IMR-90 (cell line): ENCODE measurements around the gene PP2D1. TPM values are rescaled to one million over a fixed set of nuclear protein-coding genes. Genes with fewer than 3 reads are reported as not detected.

Source experiments
- ATAC-seq: fragments of 200-7000 bp; cut with Tn5 transposase; 2 replicates; pipeline ENCODE4 v1.9.1; 2020; ENCODE audit warnings: low read depth, mild to moderate bottlenecking, moderate library complexity
- BruUV-seq: library from RNA; stranded (reverse); fragments of 400-500 nt; replicated peaks from 2 replicates; lab custom pipeline; 2021; lab: Mats Ljungman, UMichigan
- CTCF ChIA-PET: fragments of 300-600 bp; formaldehyde crosslinking; extraction: SDS; loops from one replicate; lab custom pipeline; 2021; ENCODE audit warnings: antibody characterized with exemption; lab: Yijun Ruan, JAX
- POLR2A ChIA-PET: fragments of 300-600 bp; sonication (Branson Sonifier 250); formaldehyde crosslinking; loops from one replicate; lab custom pipeline; 2022; ENCODE audit warnings: antibody characterized with exemption; ENCODE audit not compliant: unreplicated experiment; lab: Charles Lee
- DNase-seq: peaks from one replicate; pipeline ENCODE4 v3.0.0; 2013
- H2AFZ ChIP-seq: replicated peaks from 2 replicates; pipeline ENCODE3; 2013; ENCODE audit warnings: low read length, mild to moderate bottlenecking; ENCODE audit not compliant: poor library complexity
- H2AK5ac ChIP-seq: 2 replicates; pipeline ENCODE4 v1.6.1; 2013; ENCODE audit warnings: low read depth, low read length, inconsistent platforms
- H2AK9ac ChIP-seq: replicated peaks from 2 replicates; pipeline ENCODE3; 2013; ENCODE audit warnings: mild to moderate bottlenecking, low read depth, low read length, moderate library complexity; ENCODE audit not compliant: poor library complexity
- H2BK120ac ChIP-seq: 2 replicates; pipeline ENCODE4 v1.6.1; 2013; ENCODE audit warnings: low read depth, low read length, inconsistent platforms
- H2BK15ac ChIP-seq: 3 replicates; pipeline ENCODE4 v1.6.1; 2013; ENCODE audit warnings: low read depth, low read length, inconsistent platforms
- H2BK20ac ChIP-seq: 2 replicates; pipeline ENCODE4 v1.6.1; 2013; ENCODE audit warnings: low read depth, mild to moderate bottlenecking, inconsistent platforms, low read length, moderate library complexity
- H2BK5ac ChIP-seq: 2 replicates; pipeline ENCODE4 v1.6.1; 2013; ENCODE audit warnings: mild to moderate bottlenecking, low read depth, low read length, inconsistent platforms; ENCODE audit not compliant: poor library complexity, severe bottlenecking
- H3K14ac ChIP-seq: replicated peaks from 2 replicates; pipeline ENCODE4 v1.6.1; 2013; ENCODE audit warnings: low read depth, low read length, inconsistent platforms
- H3K18ac ChIP-seq: 2 replicates; pipeline ENCODE4 v1.6.1; 2013; ENCODE audit warnings: low read depth, low read length, control low read depth
- H3K23ac ChIP-seq: 2 replicates; pipeline ENCODE4 v1.6.1; 2013; ENCODE audit warnings: low read depth, low read length, inconsistent platforms
- H3K27ac ChIP-seq: 2 replicates; pipeline ENCODE4 v1.5.1; 2013; ENCODE audit warnings: mild to moderate bottlenecking, control low read depth, low read length; ENCODE audit not compliant: insufficient read depth
- H3K27me3 ChIP-seq: 2 replicates; pipeline ENCODE4 v1.6.1; 2013; ENCODE audit warnings: low read length; ENCODE audit not compliant: control insufficient read depth, insufficient read depth
- H3K36me3 ChIP-seq: 2 replicates; pipeline ENCODE4 v1.6.1; 2013; ENCODE audit warnings: low read length, mixed read lengths; ENCODE audit not compliant: control insufficient read depth, insufficient read depth
- H3K4ac ChIP-seq: 2 replicates; pipeline ENCODE4 v1.6.1; 2013; ENCODE audit warnings: low read depth, low read length, inconsistent platforms
- H3K4me1 ChIP-seq: 2 replicates; pipeline ENCODE4 v1.6.1; 2013; ENCODE audit warnings: low read length, mixed read lengths; ENCODE audit not compliant: control insufficient read depth, insufficient read depth
- H3K4me2 ChIP-seq: 2 replicates; pipeline ENCODE4 v1.6.1; 2013; ENCODE audit warnings: low read depth, mild to moderate bottlenecking, control low read depth, low read length, moderate library complexity
- H3K4me3 ChIP-seq: 2 replicates; pipeline ENCODE4 v1.5.1; 2013; ENCODE audit warnings: low read depth, mild to moderate bottlenecking, control low read depth, low read length, moderate library complexity; ENCODE audit not compliant: insufficient read depth
- H3K56ac ChIP-seq: 2 replicates; pipeline ENCODE4 v1.6.1; 2013; ENCODE audit warnings: low read length, inconsistent platforms; ENCODE audit not compliant: insufficient read depth; ENCODE audit errors: extremely low read depth
- H3K79me1 ChIP-seq, 2 experiments: 2 replicates each; pipeline ENCODE4 v1.6.1; 2013; ENCODE audit warnings: low read length in 2 of 2, inconsistent platforms in 1 of 2, low read depth in 1 of 2
- H3K9ac ChIP-seq: 2 replicates; pipeline ENCODE4 v1.6.1; 2013; ENCODE audit warnings: low read depth, low read length, control low read depth
- H3K9me1 ChIP-seq: 2 replicates; pipeline ENCODE4 v1.6.1; 2013; ENCODE audit warnings: low read length, inconsistent platforms; ENCODE audit not compliant: insufficient read depth
- H3K9me3 ChIP-seq: 2 replicates; pipeline ENCODE4 v1.6.1; 2013; ENCODE audit warnings: low read length; ENCODE audit not compliant: control insufficient read depth, insufficient read depth
- H4K20me1 ChIP-seq: 2 replicates; pipeline ENCODE4 v1.6.1; 2013; ENCODE audit warnings: low read length, inconsistent platforms; ENCODE audit not compliant: insufficient read depth
- H4K5ac ChIP-seq: 2 replicates; pipeline ENCODE4 v1.6.1; 2013; ENCODE audit warnings: mild to moderate bottlenecking, low read depth, low read length, control low read depth
- H4K8ac ChIP-seq, 2 experiments: 2 replicates each; pipeline ENCODE4 v1.6.1; 2013; ENCODE audit warnings: low read depth in 2 of 2, low read length in 2 of 2, control low read depth in 1 of 2, inconsistent platforms in 1 of 2
- H4K91ac ChIP-seq: 2 replicates; pipeline ENCODE4 v1.6.1; 2013; ENCODE audit warnings: low read depth, low read length, inconsistent platforms; ENCODE audit not compliant: insufficient read depth
- BHLHE40 ChIP-seq: fragments of 150-350 bp; IDR thresholded peaks from 2 replicates; pipeline ENCODE4 v1.6.1; 2016; ENCODE audit warnings: mild to moderate bottlenecking, low read depth, low read length
- CEBPB ChIP-seq: IDR thresholded peaks from 2 replicates; pipeline ENCODE4 v1.6.1; 2012; ENCODE audit warnings: low read depth, low read length, improper control_type of control experiment
- CHD1 ChIP-seq: IDR thresholded peaks from 2 replicates; pipeline ENCODE4 v1.6.1; 2012; ENCODE audit warnings: low read depth, low read length, improper control_type of control experiment
- FOS ChIP-seq: fragments of 150-350 bp; IDR thresholded peaks from 2 replicates; pipeline ENCODE4 v1.6.1; 2016; ENCODE audit warnings: low read depth, low read length
- MAFK ChIP-seq: IDR thresholded peaks from 2 replicates; pipeline ENCODE4 v1.6.1; 2012; ENCODE audit warnings: low read depth, low read length, improper control_type of control experiment
- RCOR1 ChIP-seq: IDR thresholded peaks from 2 replicates; pipeline ENCODE4 v1.6.1; 2012; ENCODE audit warnings: mild to moderate bottlenecking, low read length, improper control_type of control experiment; ENCODE audit not compliant: insufficient replicate concordance
- RFX5 ChIP-seq: IDR thresholded peaks from 2 replicates; pipeline ENCODE4 v1.8.0; 2012; ENCODE audit warnings: low read depth, mild to moderate bottlenecking, low read length, moderate library complexity
- WGBS, 2 experiments: methylation state at CpG; one replicate each; pipeline versions ENCODE4 v1.1.5 to v1.1.7; 2013; ENCODE audit warnings: missing lambda C conversion rate in 2 of 2; ENCODE audit not compliant: insufficient read length in 1 of 2; ENCODE audit errors: extremely low coverage in 2 of 2; 5-methylcytosine and 5-hydroxymethylcytosine counted together
- dilution Hi-C: fragments of 300-500 bp; cut with HindIII; formaldehyde crosslinking; loops from one replicate; pipeline ENCODE4 v1.14.3; 2018; ENCODE audit warnings: low sequenced_read_pairs; ENCODE audit not compliant: unreplicated experiment
- in situ Hi-C: fragments of 300-500 bp; cut with MboI; formaldehyde crosslinking; loops from 3 replicates; pipeline ENCODE4 v1.14.3; 2019; ENCODE audit warnings: low sequenced_read_pairs, inconsistent platforms, mixed read lengths
- intact Hi-C: fragments of 100-400 bp; cut with micrococcal nuclease; formaldehyde crosslinking; loops from 2 replicates; pipeline ENCODE4 v1.10.0; 2022
- polyA plus RNA-seq, 3 experiments: library from polyadenylated mRNA; depleted of rRNA; stranded (reverse); fragments of >200 nt; gene quantifications; 2 replicates each; pipeline ENCODE4 v1.2.3, GENCODE V29; 2012; ENCODE audit warnings: low replicate concordance in 1 of 3
- total RNA-seq: library from RNA; depleted of rRNA; stranded (reverse); fragments of >200 nt; gene quantifications from 2 replicates; pipeline ENCODE4 v1.2.3, GENCODE V29; 2012
- TF ChIP-seq, protein P1 (sequence below): conservative IDR thresholded peaks from 2 replicates; pipeline ENCODE4 v1.5.1; 2012; ENCODE audit warnings: mild to moderate bottlenecking, low read depth, low read length, improper control_type of control experiment
- TF ChIP-seq, protein P2 (sequence below): fragments of 150-350 bp; IDR thresholded peaks from 2 replicates; pipeline ENCODE4 v1.6.1; 2017; ENCODE audit warnings: mild to moderate bottlenecking, antibody characterized with exemption, low read length, low read depth
- TF ChIP-seq, protein P3 (sequence below): fragments of 150-350 bp; IDR thresholded peaks from 2 replicates; pipeline ENCODE4 v1.6.1; 2016; ENCODE audit warnings: low read depth, mild to moderate bottlenecking, low read length, moderate library complexity, borderline replicate concordance

The PP2D1 gene
- total and polyA plus RNA-seq, 2 of the 4 experiments (the other 2 are of a cell fraction), result not detected

GRCh38 chr3:20054549-20054987 is 42.5 kb upstream of the PP2D1 start:
- BruUV-seq, result no TSS peak

More at GRCh38 chr3:20054549-20054987, 42.5 kb upstream of the PP2D1 start:
- H3K4me1 ChIP-seq, result peaks cover 13% of the 10 kb centered on the region; the same call in 1 of the 2 replicates
- no peaks in the 10 kb centered on the region for H3K27me3 ChIP-seq
- H3K9me3 ChIP-seq, result no peaks in the 10 kb centered on the region
- no peak overlapping the region for H4K5ac ChIP-seq
- no peak overlapping the region for H3K56ac ChIP-seq
- H2AFZ ChIP-seq, result no peak overlapping the region
- no peak overlapping the region for H3K14ac ChIP-seq
- no peak overlapping the region for H3K9ac ChIP-seq
- no peak overlapping the region for H2BK120ac ChIP-seq
- in situ Hi-C loops (no loop called here), intact Hi-C loops (no loop called here), dilution Hi-C loops (no loop called here)
- ChIA-PET POLR2A (no interaction called here), CTCF (interaction anchor here (0.7 kb wide), 1 partner anchor 124 kb away, joined by 4 read pairs; no protein-coding TSS in a partner anchor)
- H4K8ac ChIP-seq, result no peak overlapping the region
- ATAC-seq (peak; percentile 38), DNase-seq (peak; percentile 78)
- WGBS, 2 experiments, result 86% methylated on average over 1 of the region's 4 CpGs; no CpG with 5 or more reads in 1 of the 2 experiments
- TF ChIP-seq RFX5 (no peak), RCOR1 (no peak), MAFK (peak; percentile 62), BHLHE40 (no peak), CEBPB (peak; percentile 86), CHD1 (no peak), FOS (peak; percentile 75)
- TF ChIP-seq, protein P1, sequence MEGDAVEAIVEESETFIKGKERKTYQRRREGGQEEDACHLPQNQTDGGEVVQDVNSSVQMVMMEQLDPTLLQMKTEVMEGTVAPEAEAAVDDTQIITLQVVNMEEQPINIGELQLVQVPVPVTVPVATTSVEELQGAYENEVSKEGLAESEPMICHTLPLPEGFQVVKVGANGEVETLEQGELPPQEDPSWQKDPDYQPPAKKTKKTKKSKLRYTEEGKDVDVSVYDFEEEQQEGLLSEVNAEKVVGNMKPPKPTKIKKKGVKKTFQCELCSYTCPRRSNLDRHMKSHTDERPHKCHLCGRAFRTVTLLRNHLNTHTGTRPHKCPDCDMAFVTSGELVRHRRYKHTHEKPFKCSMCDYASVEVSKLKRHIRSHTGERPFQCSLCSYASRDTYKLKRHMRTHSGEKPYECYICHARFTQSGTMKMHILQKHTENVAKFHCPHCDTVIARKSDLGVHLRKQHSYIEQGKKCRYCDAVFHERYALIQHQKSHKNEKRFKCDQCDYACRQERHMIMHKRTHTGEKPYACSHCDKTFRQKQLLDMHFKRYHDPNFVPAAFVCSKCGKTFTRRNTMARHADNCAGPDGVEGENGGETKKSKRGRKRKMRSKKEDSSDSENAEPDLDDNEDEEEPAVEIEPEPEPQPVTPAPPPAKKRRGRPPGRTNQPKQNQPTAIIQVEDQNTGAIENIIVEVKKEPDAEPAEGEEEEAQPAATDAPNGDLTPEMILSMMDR, result no peak
- TF ChIP-seq, protein P2, sequence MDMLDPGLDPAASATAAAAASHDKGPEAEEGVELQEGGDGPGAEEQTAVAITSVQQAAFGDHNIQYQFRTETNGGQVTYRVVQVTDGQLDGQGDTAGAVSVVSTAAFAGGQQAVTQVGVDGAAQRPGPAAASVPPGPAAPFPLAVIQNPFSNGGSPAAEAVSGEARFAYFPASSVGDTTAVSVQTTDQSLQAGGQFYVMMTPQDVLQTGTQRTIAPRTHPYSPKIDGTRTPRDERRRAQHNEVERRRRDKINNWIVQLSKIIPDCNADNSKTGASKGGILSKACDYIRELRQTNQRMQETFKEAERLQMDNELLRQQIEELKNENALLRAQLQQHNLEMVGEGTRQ, result no peak
- TF ChIP-seq, protein P3, sequence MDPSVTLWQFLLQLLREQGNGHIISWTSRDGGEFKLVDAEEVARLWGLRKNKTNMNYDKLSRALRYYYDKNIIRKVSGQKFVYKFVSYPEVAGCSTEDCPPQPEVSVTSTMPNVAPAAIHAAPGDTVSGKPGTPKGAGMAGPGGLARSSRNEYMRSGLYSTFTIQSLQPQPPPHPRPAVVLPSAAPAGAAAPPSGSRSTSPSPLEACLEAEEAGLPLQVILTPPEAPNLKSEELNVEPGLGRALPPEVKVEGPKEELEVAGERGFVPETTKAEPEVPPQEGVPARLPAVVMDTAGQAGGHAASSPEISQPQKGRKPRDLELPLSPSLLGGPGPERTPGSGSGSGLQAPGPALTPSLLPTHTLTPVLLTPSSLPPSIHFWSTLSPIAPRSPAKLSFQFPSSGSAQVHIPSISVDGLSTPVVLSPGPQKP, result no peak
- H2AK9ac ChIP-seq, result no peak overlapping the region
- no peak overlapping the region for H3K4me2 ChIP-seq
- no peak overlapping the region for H3K18ac ChIP-seq
- H2BK20ac ChIP-seq, result no peak overlapping the region
- no peak overlapping the region for H3K4me3 ChIP-seq
- no peak overlapping the region for H3K4ac ChIP-seq
- no peak overlapping the region for H2BK5ac ChIP-seq
- no peak overlapping the region for H2AK5ac ChIP-seq
- H3K27ac ChIP-seq, result no peak overlapping the region
- H3K79me1 ChIP-seq, result peaks cover 0 to 5% of the 10 kb centered on the region in 2 experiments; a peak in 2 of 4 replicates
- no peak overlapping the region for H4K91ac ChIP-seq
- H2BK15ac ChIP-seq, result no peak overlapping the region
- H3K9me1 ChIP-seq, result peaks cover 4% of the 10 kb centered on the region
- H3K36me3 ChIP-seq, result no peaks in the 10 kb centered on the region
- no peak overlapping the region for H3K23ac ChIP-seq
- H4K20me1 ChIP-seq, result no peaks in the 10 kb centered on the region
